Activated CD4-positive, alpha-beta T cell treated with anti-CD3 and anti-CD28 coated beads, Interleukin-2, amount 10 ng/mL, durations not matched to agents 7 days and 5 days (primary cell): ENCODE data around the gene C5orf63. TPM values are rescaled to one million over a fixed set of nuclear protein-coding genes. Genes with fewer than 3 reads are reported as not detected.
"Not testable (repeated sequence)": the region's sequence is repeated elsewhere in the genome, so short reads cannot be mapped to it uniquely, and the experiment has no call there.

Experiments used
- CTCF ChIA-PET: fragments of 350-600 bp; sonication (Branson Sonifier 250); formaldehyde crosslinking; loops from one replicate; lab custom pipeline; 2021; ENCODE audit warnings: antibody characterized with exemption; lab: Charles Lee
- POLR2A ChIA-PET: fragments of 350-600 bp; sonication (Branson Sonifier 250); formaldehyde crosslinking; loops from one replicate; lab custom pipeline; 2021; ENCODE audit warnings: antibody characterized with exemption; lab: Charles Lee
- DNase-seq: peaks from one replicate; pipeline ENCODE4 v3.0.0-alpha.2; 2020
- H3K27ac Mint-ChIP-seq: one replicate; pipeline ENCODE4 v1.8.0; 2021; ENCODE audit warnings: mild to moderate bottlenecking, moderate library complexity, mixed read lengths
- H3K27me3 Mint-ChIP-seq: one replicate; pipeline ENCODE4 v1.8.0; 2021; ENCODE audit warnings: mixed read lengths
- H3K36me3 Mint-ChIP-seq: one replicate; pipeline ENCODE4 v1.8.0; 2021; ENCODE audit warnings: low read depth, mixed read lengths
- H3K4me1 Mint-ChIP-seq: one replicate; pipeline ENCODE4 v1.8.0; 2021; ENCODE audit warnings: mixed read lengths
- H3K4me3 Mint-ChIP-seq: one replicate; pipeline ENCODE4 v1.8.0; 2021; ENCODE audit warnings: mild to moderate bottlenecking, moderate library complexity, mixed read lengths
- H3K9me3 Mint-ChIP-seq: one replicate; pipeline ENCODE4 v1.8.0; 2021; ENCODE audit warnings: mixed read lengths
- total RNA-seq, 2 experiments: library from RNA; stranded (reverse); gene quantifications; one replicate each; pipeline ENCODE4 v1.2.3, GENCODE V29; 2021

Gene C5orf63
- total RNA-seq, 2 experiments from 2014 or later = 9.7 to 10.9 TPM

GRCh38 chr5:127064253-127064840 is 9.0 kb downstream of the C5orf63 start:
- peaks cover 13% of the 10 kb centered on the region for H3K4me1 Mint-ChIP-seq
- no peak overlapping the region for H3K4me3 Mint-ChIP-seq
- H3K27ac Mint-ChIP-seq = no peak overlapping the region
- no peak for DNase-seq
- peaks cover 9% of the 10 kb centered on the region for H3K36me3 Mint-ChIP-seq
- POLR2A ChIA-PET = no interaction called here
- H3K9me3 Mint-ChIP-seq = no peaks in the 10 kb centered on the region
- H3K27me3 Mint-ChIP-seq = no peaks in the 10 kb centered on the region
- CTCF ChIA-PET = interaction anchor here (0.8 kb wide), 1 partner anchor 379 kb away, joined by 3 read pairs; no protein-coding TSS in a partner anchor

GRCh38 chr5:127063257-127063913 is 9.9 kb downstream of the C5orf63 start:
- CTCF ChIA-PET = interaction anchor here (0.8 kb wide), 1 partner anchor 9 kb away, joined by 5 read pairs; no protein-coding TSS in a partner anchor

GRCh38 chr5:127061956-127062355 is 11.3 kb downstream of the C5orf63 start:
- no peak for DNase-seq
- Mint-ChIP-seq H3K9me3 (no peaks in the 10 kb centered on the region), H3K36me3 (peaks cover 13% of the 10 kb centered on the region), H3K27ac (no peak overlapping the region), H3K4me3 (no peak overlapping the region), H3K27me3 (no peaks in the 10 kb centered on the region), H3K4me1 (peaks cover 13% of the 10 kb centered on the region)
- POLR2A ChIA-PET = no interaction called here
- CTCF ChIA-PET = no interaction called here

More at GRCh38 chr5:127063257-127063913, 9.9 kb downstream of the C5orf63 start:
- no peaks in the 10 kb centered on the region for H3K9me3 Mint-ChIP-seq
- POLR2A ChIA-PET = no interaction called here
- H3K27ac Mint-ChIP-seq = no peak overlapping the region
- no peak overlapping the region for H3K4me3 Mint-ChIP-seq
- no peaks in the 10 kb centered on the region for H3K27me3 Mint-ChIP-seq
- peaks cover 13% of the 10 kb centered on the region for H3K4me1 Mint-ChIP-seq
- DNase-seq = no peak
- peaks cover 11% of the 10 kb centered on the region for H3K36me3 Mint-ChIP-seq

GRCh38 chr5:127061537-127061936 is 11.8 kb downstream of the C5orf63 start:
- DNase-seq = no peak
- H3K9me3 Mint-ChIP-seq = no peaks in the 10 kb centered on the region
- H3K27ac Mint-ChIP-seq = no peak overlapping the region
- peaks cover 13% of the 10 kb centered on the region for H3K36me3 Mint-ChIP-seq
- peaks cover 13% of the 10 kb centered on the region for H3K4me1 Mint-ChIP-seq
- CTCF ChIA-PET = no interaction called here
- no peak overlapping the region for H3K4me3 Mint-ChIP-seq
- POLR2A ChIA-PET = no interaction called here
- no peaks in the 10 kb centered on the region for H3K27me3 Mint-ChIP-seq

- Mint-ChIP-seq H3K27ac (no peak overlapping the region), H3K27me3 (no peaks in the 10 kb centered on the region), H3K9me3 (peaks cover 2% of the 10 kb centered on the region), H3K4me1 (peaks cover 13% of the 10 kb centered on the region), H3K36me3 (peaks cover 22% of the 10 kb centered on the region), H3K4me3 (no peak overlapping the region)
- ChIA-PET CTCF (interaction anchor here (0.6 to 2.9 kb wide), 2 partner anchors 8 to 286 kb away, joined by 3 to 9 read pairs; no protein-coding TSS in a partner anchor), POLR2A (no interaction called here)
- DNase-seq = no peak
These were observed 12.8 kb downstream of the C5orf63 start for GRCh38 chr5:127060470-127060985.

- Mint-ChIP-seq H3K27me3 (no peaks in the 10 kb centered on the region), H3K4me1 (peaks cover 13% of the 10 kb centered on the region), H3K9me3 (peaks cover 2% of the 10 kb centered on the region), H3K36me3 (peaks cover 34% of the 10 kb centered on the region), H3K4me3 (no peak overlapping the region), H3K27ac (no peak overlapping the region)
- no peak for DNase-seq
- ChIA-PET POLR2A (no interaction called here), CTCF (interaction anchor here (1.0 kb wide), 1 partner anchor 16 kb away, joined by 3 read pairs; the partner anchor contains the start of gene C5orf63)
These were observed 16.4 kb downstream of the C5orf63 start for GRCh38 chr5:127056896-127057295.

GRCh38 chr5:127055880-127056653 is 17.2 kb downstream of the C5orf63 start:
- ChIA-PET CTCF (interaction anchor here (1.0 kb wide), 1 partner anchor 17 kb away, joined by 3 read pairs; the partner anchor contains the start of gene C5orf63), POLR2A (interaction anchor here (0.6 kb wide), 1 partner anchor 1020 kb away, joined by 6 read pairs; no protein-coding TSS in a partner anchor)
- no peaks in the 10 kb centered on the region for H3K27me3 Mint-ChIP-seq
- H3K4me1 Mint-ChIP-seq = peaks cover 13% of the 10 kb centered on the region
- H3K36me3 Mint-ChIP-seq = peaks cover 34% of the 10 kb centered on the region
- H3K27ac Mint-ChIP-seq = no peak overlapping the region
- H3K4me3 Mint-ChIP-seq = no peak overlapping the region
- no peak for DNase-seq
- H3K9me3 Mint-ChIP-seq = peaks cover 2% of the 10 kb centered on the region

GRCh38 chr5:127053551-127053950 is 19.8 kb downstream of the C5orf63 start:
- H3K36me3 Mint-ChIP-seq = peaks cover 29% of the 10 kb centered on the region
- DNase-seq, POLR2A ChIA-PET, H3K27ac Mint-ChIP-seq, H3K27me3 Mint-ChIP-seq, H3K4me1 Mint-ChIP-seq, CTCF ChIA-PET, H3K4me3 Mint-ChIP-seq, H3K9me3 Mint-ChIP-seq: not testable (repeated sequence)

GRCh38 chr5:127053049-127053448 is 20.3 kb downstream of the C5orf63 start:
- peaks cover 31% of the 10 kb centered on the region for H3K36me3 Mint-ChIP-seq
- peaks cover 2% of the 10 kb centered on the region for H3K9me3 Mint-ChIP-seq
- POLR2A ChIA-PET = no interaction called here
- H3K27me3 Mint-ChIP-seq = no peaks in the 10 kb centered on the region
- H3K27ac Mint-ChIP-seq = no peak overlapping the region
- H3K4me3 Mint-ChIP-seq = no peak overlapping the region
- DNase-seq = no peak
- CTCF ChIA-PET = no interaction called here
- H3K4me1 Mint-ChIP-seq = no peaks in the 10 kb centered on the region

GRCh38 chr5:127051591-127051990 is 21.7 kb downstream of the C5orf63 start:
- Mint-ChIP-seq H3K4me1 (no peaks in the 10 kb centered on the region), H3K36me3 (peaks cover 25% of the 10 kb centered on the region), H3K27ac (no peak overlapping the region), H3K9me3 (peaks cover 2% of the 10 kb centered on the region), H3K27me3 (no peaks in the 10 kb centered on the region), H3K4me3 (no peak overlapping the region)
- DNase-seq = no peak
- CTCF ChIA-PET = no interaction called here
- POLR2A ChIA-PET = no interaction called here

GRCh38 chr5:127046343-127047072 is 26.8 kb downstream of the C5orf63 start:
- H3K4me3 Mint-ChIP-seq = no peak overlapping the region
- ChIA-PET CTCF (interaction anchor here (0.7 to 0.9 kb wide), 2 partner anchors 12 to 388 kb away, joined by 3 read pairs; no protein-coding TSS in a partner anchor), POLR2A (no interaction called here)
- no peak for DNase-seq
- H3K27me3 Mint-ChIP-seq = no peaks in the 10 kb centered on the region
- H3K9me3 Mint-ChIP-seq = no peaks in the 10 kb centered on the region
- H3K27ac Mint-ChIP-seq = no peak overlapping the region
- H3K4me1 Mint-ChIP-seq = no peaks in the 10 kb centered on the region
- peaks cover 3% of the 10 kb centered on the region for H3K36me3 Mint-ChIP-seq

GRCh38 chr5:127042593-127042992 is 30.7 kb downstream of the C5orf63 start:
- Mint-ChIP-seq H3K36me3 (no peaks in the 10 kb centered on the region), H3K4me3 (no peak overlapping the region), H3K4me1 (no peaks in the 10 kb centered on the region), H3K27ac (no peak overlapping the region), H3K27me3 (no peaks in the 10 kb centered on the region), H3K9me3 (no peaks in the 10 kb centered on the region)
- CTCF ChIA-PET = no interaction called here
- POLR2A ChIA-PET = no interaction called here
- no peak for DNase-seq
